Upper lobe of left lung (tissue), 4 donors: ENCODE results near the gene PCNP.

ENCODE experiments used
- CTCF ChIP-seq, 6 experiments: fragments of 450-650 bp in 4 of 6; fragments of 200-600 bp in 2 of 6; sonication (generic) in 2 of 6; IDR thresholded peaks; one replicate each; pipeline ENCODE4 v1.5.1; 2016 to 2019; ENCODE audit warnings: antibody characterized with exemption in 6 of 6
- EP300 ChIP-seq, 4 donors: sonication (generic); formaldehyde crosslinking; IDR thresholded peaks; one replicate each; pipeline ENCODE4 v1.5.1; 2017; ENCODE audit warnings: antibody characterized with exemption in 4 of 4, control low read depth in 2 of 4
- POLR2A ChIP-seq, 4 donors: fragments of 450-650 bp; IDR thresholded peaks; one replicate each; pipeline ENCODE4 v1.5.1; 2016 to 2017; ENCODE audit warnings: antibody characterized with exemption in 4 of 4, mild to moderate bottlenecking in 2 of 4

- TF ChIP-seq CTCF (IDR thresholded peaks at IDR 0.05) = no peak
- TF ChIP-seq POLR2A (IDR thresholded peaks at IDR 0.05) = no peak
- TF ChIP-seq EP300 (IDR thresholded peaks at IDR 0.05) = no peak
Measured at GRCh38 chr3:101633186-101633585, 59.2 kb downstream of the PCNP start.
